G401 (cell line): Measurements from ENCODE around the gene TKTL2. TPM values are rescaled to one million over a fixed set of nuclear protein-coding genes. Genes with fewer than 3 reads are reported as not detected.
"Not testable (repeated sequence)": the region's sequence is repeated elsewhere in the genome, so short reads cannot be mapped to it uniquely, and the experiment has no call there.

ENCODE experiments used
- DNase-seq: peaks from one replicate; pipeline ENCODE4 v3.0.0-alpha.2; 2015; ENCODE audit warnings: low spot score
- in situ Hi-C: cut with HindIII; loops from 2 replicates; pipeline ENCODE4 v1.10.0; 2016; ENCODE audit warnings: low sequenced_read_pairs, mixed read lengths
- total RNA-seq: library from RNA; depleted of rRNA; stranded (reverse); fragments of >200 nt; shearing (Covaris generic); gene quantifications from 2 replicates; pipeline ENCODE4 v1.2.3, GENCODE V29; 2014; rRNA removed

Gene TKTL2
- total RNA-seq, 1 experiment from 2014 or later, result not detected

- no peak for DNase-seq
- in situ Hi-C loops, result no loop called here
Measured at GRCh38 chr4:163462556-163462955, 11.0 kb downstream of the TKTL2 start.

GRCh38 chr4:163448540-163449203 is 24.9 kb downstream of the TKTL2 start:
- in situ Hi-C loops, result no loop called here
- no peak for DNase-seq

DNA sequence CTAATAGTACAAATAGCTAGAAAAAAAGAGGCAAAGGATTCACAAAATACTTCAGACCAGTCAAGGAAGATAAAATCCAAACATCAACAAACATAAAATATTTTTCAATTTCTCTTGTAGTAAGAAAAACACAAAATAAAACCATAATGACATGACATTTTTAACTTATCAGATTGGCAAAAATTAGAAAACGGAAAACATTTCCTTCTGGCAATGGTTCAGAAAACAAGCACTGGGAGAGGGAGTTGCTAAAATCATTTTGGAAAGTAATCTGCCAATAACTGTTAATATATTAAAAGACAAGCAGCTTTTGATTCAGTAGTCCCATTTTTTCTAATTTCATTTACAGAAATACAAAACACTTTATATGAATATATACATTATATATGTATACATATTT is 26.1 kb downstream of the TKTL2 start:
- in situ Hi-C loops, result no loop called here
- no peak for DNase-seq

GRCh38 chr4:163447023-163447422 is 26.5 kb downstream of the TKTL2 start:
- in situ Hi-C loops, DNase-seq: not testable (repeated sequence)

- DNase-seq, result no peak
- in situ Hi-C loops, result no loop called here
Measured at GRCh38 chr4:163440040-163440439, 33.5 kb downstream of the TKTL2 start.

Other genes with a start within 250 kb of the TKTL2 start
- gene NPY1R, start 141.2 kb downstream of the TKTL2 start, total RNA-seq, result not detected in 2 replicates
- not detected in 2 replicates for gene NPY5R, start 129.9 kb downstream of the TKTL2 start, total RNA-seq
- 30.4 and 42.3 TPM in 2 replicates for gene TMA16, start 20.9 kb upstream of the TKTL2 start, total RNA-seq